ENCODE results near the gene C17orf78.
"Not testable (repeated sequence)": the region's sequence is repeated elsewhere in the genome, so short reads cannot be mapped to it uniquely, and the experiment has no call there.

C17orf78 gene

GRCh38 chr17:37388266-37388665 is 12.5 kb downstream of the C17orf78 start:
- DNase-seq, result no peak

GRCh38 chr17:37389160-37389559 is 13.4 kb downstream of the C17orf78 start:
- no peak for DNase-seq

DNA sequence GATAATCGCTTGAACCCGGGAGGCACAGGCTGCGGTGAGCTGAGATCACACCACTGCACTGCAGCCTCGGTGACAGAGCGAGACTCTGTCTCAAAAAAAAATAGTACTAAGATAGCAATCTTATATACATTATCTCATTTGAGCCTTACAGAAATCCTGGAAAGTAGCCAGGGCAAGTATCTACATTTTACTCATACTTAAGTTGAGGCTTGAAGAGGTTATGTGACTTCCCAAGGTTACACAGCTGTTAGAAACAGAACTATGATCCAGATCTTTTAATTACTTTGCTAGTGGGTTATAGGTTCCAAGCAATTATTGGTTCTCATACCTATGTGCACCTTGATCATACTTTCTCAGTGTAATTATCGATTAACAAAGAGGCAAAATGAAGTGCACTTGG is 15.4 kb downstream of the C17orf78 start:
- no peak for DNase-seq

DNA sequence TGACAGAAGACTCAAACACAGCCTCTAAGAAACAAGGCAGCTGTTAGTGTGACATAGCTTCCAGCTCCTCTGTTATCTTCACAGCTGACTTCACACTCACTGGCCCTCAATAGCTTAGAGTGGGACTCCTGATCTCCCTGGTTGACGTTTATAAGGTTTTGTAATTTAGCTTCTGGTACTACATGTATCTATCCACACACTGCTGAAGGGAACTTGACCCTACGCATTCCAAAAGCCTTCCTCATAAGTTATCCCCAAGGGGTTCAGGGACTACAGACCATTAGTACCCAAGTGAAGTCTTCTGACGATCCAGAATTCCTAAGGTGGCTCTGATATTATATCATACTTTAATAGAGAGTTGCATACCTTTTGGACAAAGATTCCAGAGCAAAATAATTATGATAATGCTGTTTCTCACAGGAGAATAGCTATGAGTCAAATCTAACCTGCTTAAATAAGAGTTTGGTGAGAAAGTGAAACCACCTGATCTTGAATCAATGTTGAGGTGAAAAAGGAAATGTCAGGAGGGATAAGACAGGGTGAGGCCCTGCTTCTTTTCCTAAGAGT is 16.3 kb downstream of the C17orf78 start:
- no peak for DNase-seq

DNA sequence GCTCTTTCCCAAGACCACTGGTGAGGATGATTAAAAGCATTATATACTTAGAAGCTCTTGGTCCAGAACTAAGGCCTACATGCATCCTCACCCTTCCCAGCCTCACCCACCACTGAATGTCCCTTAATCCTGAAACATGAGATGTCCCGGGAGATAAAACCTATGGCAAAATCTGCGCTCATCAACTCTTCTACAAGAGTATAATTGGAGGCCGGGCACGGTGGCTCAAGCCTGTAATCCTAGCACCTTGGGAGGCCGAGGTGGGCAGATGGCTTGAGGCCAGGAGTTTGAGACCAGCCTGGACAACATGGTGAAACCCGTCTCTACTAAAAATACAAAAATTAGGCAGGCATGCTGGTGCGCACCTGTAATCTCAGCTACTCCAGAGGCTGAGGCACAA is 17.6 kb downstream of the C17orf78 start:
- DNase-seq, result no peak

DNA sequence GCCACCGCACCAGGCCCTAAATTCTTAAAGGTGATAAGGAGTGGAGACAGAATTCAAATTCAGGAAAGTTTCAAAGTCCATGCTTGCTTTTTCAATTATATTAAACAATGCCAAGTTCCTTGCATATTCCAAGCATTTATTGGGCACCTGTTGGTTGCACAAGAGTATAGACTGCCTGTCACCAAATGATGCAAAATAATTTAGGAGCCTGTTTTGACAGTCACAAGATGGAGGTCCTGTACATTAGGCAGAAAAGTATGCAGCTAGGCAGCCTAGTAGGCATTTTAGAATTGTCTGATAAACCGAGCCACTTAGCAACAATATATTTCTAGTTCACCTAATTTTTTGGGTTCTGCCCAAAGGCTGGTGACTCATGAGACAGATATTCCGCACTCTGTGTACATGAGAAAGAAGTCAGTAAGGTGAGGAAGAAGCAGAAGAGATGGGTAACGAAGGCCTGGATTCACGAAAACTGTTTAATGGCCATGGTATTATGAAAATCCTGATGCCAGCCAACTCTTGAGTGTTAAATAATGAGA is 23.5 kb downstream of the C17orf78 start:
- DNase-seq, result no peak

GRCh38 chr17:37400505-37400904 is 24.7 kb downstream of the C17orf78 start:
- no peak for DNase-seq

DNA sequence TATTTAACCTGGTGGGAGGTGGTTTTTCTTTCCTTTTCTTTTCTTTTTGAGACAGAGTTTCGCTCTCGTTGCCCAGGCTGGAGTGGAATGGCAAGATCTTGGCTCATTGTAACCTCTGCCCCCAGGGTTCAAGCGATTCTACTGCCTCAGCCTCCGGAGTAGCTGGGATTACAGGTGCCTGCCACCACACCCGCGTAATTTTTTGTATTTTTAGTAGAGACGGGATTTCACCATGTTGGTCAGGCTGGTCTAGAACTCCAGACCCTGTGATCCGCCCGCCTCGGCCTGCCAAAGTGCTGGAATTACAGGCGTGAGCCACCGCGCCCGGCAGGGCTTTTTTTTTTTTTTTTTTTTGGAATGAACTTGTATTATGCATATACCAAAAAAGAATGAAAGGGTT is 29.7 kb downstream of the C17orf78 start:
- DNase-seq, result not testable (repeated sequence)

DNA sequence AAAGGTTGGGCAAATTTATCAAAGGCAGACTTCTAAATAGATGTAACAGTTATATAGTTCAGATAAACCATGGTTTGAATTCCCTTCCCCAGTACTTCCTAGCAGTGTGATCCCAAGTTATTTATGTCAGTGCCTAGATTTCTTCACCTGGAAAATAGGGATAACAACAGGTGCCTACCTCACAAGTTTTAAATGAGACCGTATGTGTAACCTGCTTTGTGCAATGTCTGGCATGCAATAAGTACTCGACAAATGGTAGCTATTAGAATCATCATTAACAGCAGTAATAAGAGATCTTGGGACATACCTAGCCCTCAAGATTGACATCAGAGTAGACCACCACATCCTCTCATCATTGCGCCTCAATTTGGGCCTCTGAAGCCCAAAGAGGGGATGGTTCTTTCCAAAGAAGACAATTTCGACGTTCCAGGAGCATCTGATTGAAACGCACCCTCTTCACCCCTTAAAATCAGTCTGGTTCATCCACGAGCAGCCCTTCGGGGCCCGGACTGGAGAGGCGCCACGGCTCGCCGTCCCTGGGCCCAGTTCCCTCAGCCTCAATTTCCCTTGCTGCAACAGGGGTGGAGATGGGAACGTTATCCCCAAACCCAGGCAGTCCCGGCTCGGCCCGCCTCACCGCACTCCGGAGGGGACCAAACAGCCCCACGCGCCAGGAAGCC is 30.3 kb downstream of the C17orf78 start:
- no peak for DNase-seq

GRCh38 chr17:37406635-37407461 is 31.1 kb downstream of the C17orf78 start, which contains the start of the genes ACACA and TADA2A:
Gene ACACA (minus strand): TSS chr17:37406836. CDS start chr17:37406299, 537 bp downstream.
Gene TADA2A (plus strand): TSS chr17:37406886. CDS start chr17:37411366, 4,480 bp downstream.
- peak; percentile 83 for DNase-seq

DNA sequence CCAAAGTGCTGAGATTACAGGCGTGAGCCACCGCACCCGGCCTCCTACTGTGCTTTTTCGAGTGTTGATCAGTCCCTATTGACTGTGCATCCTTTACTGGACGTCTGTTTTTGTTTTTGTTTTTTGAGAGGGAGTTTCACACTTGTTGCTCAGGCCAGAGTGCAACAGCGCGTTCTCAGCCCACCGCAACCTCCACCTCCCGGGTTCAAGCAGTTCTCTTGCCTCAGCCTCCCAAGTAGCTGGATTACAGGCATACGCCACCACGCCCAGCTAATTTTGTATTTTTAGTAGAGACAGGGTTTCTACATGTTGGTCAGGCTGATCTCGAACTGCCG is 32.3 kb downstream of the C17orf78 start:
- not testable (repeated sequence) for DNase-seq

GRCh38 chr17:37410357-37410756 is 34.6 kb downstream of the C17orf78 start:
- DNase-seq, result no peak

GRCh38 chr17:37413875-37414519 is 38.2 kb downstream of the C17orf78 start:
- no peak for DNase-seq

- no peak for DNase-seq
Measured at GRCh38 chr17:37417852-37418251, 42.1 kb downstream of the C17orf78 start.

- DNase-seq, result no peak
Measured at GRCh38 chr17:37422971-37423625, 47.3 kb downstream of the C17orf78 start.

DNA sequence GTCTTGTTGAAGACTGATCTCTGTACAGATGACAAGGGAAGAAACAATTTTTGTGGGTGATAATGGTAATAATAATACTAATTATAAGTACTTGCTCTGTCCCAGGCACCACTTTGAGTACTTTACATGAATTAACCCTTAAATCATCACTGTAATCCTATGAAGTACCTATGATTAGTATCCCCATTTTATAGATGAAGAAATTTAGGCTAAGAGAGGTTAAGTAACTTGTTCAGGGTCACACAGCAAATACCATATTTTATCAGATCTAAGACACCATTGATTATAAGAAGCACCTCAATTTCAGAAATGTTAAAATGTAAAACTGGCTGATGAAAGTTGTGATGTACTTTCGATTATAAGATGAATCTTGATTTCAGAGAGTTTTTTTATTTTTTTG is 49.5 kb downstream of the C17orf78 start:
- no peak for DNase-seq

DNA sequence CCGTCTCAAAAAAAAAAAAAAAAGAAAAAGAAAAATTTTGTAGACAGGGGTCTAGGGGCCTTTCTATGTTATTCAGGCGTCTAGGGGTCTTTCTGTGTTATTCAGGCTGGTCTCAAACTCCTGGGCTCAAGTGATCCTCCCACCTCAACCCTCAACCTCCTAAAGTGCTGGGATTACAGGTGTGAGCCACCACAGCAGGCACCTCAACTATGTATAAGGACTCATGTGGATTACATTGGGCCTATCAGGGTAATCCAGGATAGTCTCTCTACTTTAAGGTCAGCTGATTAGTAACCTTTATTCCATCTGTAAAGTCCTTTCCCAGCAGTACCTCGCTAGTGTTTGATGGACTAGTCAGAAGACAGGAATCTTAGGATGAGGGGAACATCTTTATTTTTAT is 53.3 kb downstream of the C17orf78 start:
- no peak for DNase-seq

GRCh38 chr17:37429453-37429852 is 53.7 kb downstream of the C17orf78 start:
- no peak for DNase-seq

DNA sequence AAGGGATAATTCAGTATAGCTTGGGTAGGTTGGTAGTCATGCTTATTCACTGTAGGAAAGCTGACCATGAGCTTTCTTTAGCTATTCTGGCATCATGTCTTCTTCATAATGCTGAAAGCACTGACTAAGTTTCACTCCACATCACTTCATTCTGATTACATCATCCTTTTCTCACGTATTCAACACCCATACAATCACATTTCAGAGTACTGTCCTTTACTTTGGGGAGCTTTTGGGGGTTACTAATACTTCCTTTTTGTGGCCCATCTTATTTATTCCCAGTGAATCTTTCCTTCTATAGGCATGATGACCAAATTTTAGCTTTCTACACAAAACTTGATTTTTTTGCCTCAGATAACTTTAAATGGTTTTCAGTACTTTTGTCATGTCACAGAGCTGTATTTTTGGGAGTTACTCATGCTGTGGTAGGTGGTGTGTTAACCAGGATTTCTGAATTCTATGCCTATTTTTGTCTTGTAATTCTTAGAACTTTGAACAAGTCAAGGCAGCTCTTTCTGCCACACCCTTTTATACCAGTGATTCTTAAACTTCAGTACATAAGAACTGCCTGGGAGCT is 54.4 kb downstream of the C17orf78 start:
- no peak for DNase-seq

- no peak for DNase-seq
Measured at GRCh38 chr17:37432671-37433070, 56.9 kb downstream of the C17orf78 start.

GRCh38 chr17:37438141-37438540 is 62.4 kb downstream of the C17orf78 start:
- no peak for DNase-seq

- no peak for DNase-seq
Measured at GRCh38 chr17:37440424-37440823, 64.6 kb downstream of the C17orf78 start.

Data from stimulated activated CD8-positive, alpha-beta memory T cell treated with anti-CD3 and anti-CD28 coated beads, Interleukin-4, amount 100 ng/mL, for 48 hours (primary cell).